IMR-90 (cell line): ENCODE data around the gene IL12RB2. TPM values are rescaled to one million over a fixed set of nuclear protein-coding genes. Genes with fewer than 3 reads are reported as not detected.

Experiments
- ATAC-seq: fragments of 200-7000 bp; cut with Tn5 transposase; 2 replicates; pipeline ENCODE4 v1.9.1; 2020; ENCODE audit warnings: low read depth, mild to moderate bottlenecking, moderate library complexity
- BruUV-seq: library from RNA; stranded (reverse); fragments of 400-500 nt; replicated peaks from 2 replicates; lab custom pipeline; 2021; lab: Mats Ljungman, UMichigan
- CTCF ChIA-PET: fragments of 300-600 bp; formaldehyde crosslinking; extraction: SDS; loops from one replicate; lab custom pipeline; 2021; ENCODE audit warnings: antibody characterized with exemption; lab: Yijun Ruan, JAX
- POLR2A ChIA-PET: fragments of 300-600 bp; sonication (Branson Sonifier 250); formaldehyde crosslinking; loops from one replicate; lab custom pipeline; 2022; ENCODE audit warnings: antibody characterized with exemption; ENCODE audit not compliant: unreplicated experiment; lab: Charles Lee
- DNase-seq: peaks from one replicate; pipeline ENCODE4 v3.0.0; 2013
- H2AFZ ChIP-seq: replicated peaks from 2 replicates; pipeline ENCODE3; 2013; ENCODE audit warnings: low read length, mild to moderate bottlenecking; ENCODE audit not compliant: poor library complexity
- H2AK5ac ChIP-seq: 2 replicates; pipeline ENCODE4 v1.6.1; 2013; ENCODE audit warnings: low read depth, low read length, inconsistent platforms
- H2AK9ac ChIP-seq: replicated peaks from 2 replicates; pipeline ENCODE3; 2013; ENCODE audit warnings: mild to moderate bottlenecking, low read depth, low read length, moderate library complexity; ENCODE audit not compliant: poor library complexity
- H2BK120ac ChIP-seq: 2 replicates; pipeline ENCODE4 v1.6.1; 2013; ENCODE audit warnings: low read depth, low read length, inconsistent platforms
- H2BK15ac ChIP-seq: 3 replicates; pipeline ENCODE4 v1.6.1; 2013; ENCODE audit warnings: low read depth, low read length, inconsistent platforms
- H2BK20ac ChIP-seq: 2 replicates; pipeline ENCODE4 v1.6.1; 2013; ENCODE audit warnings: low read depth, mild to moderate bottlenecking, inconsistent platforms, low read length, moderate library complexity
- H2BK5ac ChIP-seq: 2 replicates; pipeline ENCODE4 v1.6.1; 2013; ENCODE audit warnings: mild to moderate bottlenecking, low read depth, low read length, inconsistent platforms; ENCODE audit not compliant: poor library complexity, severe bottlenecking
- H3K14ac ChIP-seq: replicated peaks from 2 replicates; pipeline ENCODE4 v1.6.1; 2013; ENCODE audit warnings: low read depth, low read length, inconsistent platforms
- H3K18ac ChIP-seq: 2 replicates; pipeline ENCODE4 v1.6.1; 2013; ENCODE audit warnings: low read depth, low read length, control low read depth
- H3K23ac ChIP-seq: 2 replicates; pipeline ENCODE4 v1.6.1; 2013; ENCODE audit warnings: low read depth, low read length, inconsistent platforms
- H3K27ac ChIP-seq: 2 replicates; pipeline ENCODE4 v1.5.1; 2013; ENCODE audit warnings: mild to moderate bottlenecking, control low read depth, low read length; ENCODE audit not compliant: insufficient read depth
- H3K27me3 ChIP-seq: 2 replicates; pipeline ENCODE4 v1.6.1; 2013; ENCODE audit warnings: low read length; ENCODE audit not compliant: control insufficient read depth, insufficient read depth
- H3K36me3 ChIP-seq: 2 replicates; pipeline ENCODE4 v1.6.1; 2013; ENCODE audit warnings: low read length, mixed read lengths; ENCODE audit not compliant: control insufficient read depth, insufficient read depth
- H3K4ac ChIP-seq: 2 replicates; pipeline ENCODE4 v1.6.1; 2013; ENCODE audit warnings: low read depth, low read length, inconsistent platforms
- H3K4me1 ChIP-seq: 2 replicates; pipeline ENCODE4 v1.6.1; 2013; ENCODE audit warnings: low read length, mixed read lengths; ENCODE audit not compliant: control insufficient read depth, insufficient read depth
- H3K4me2 ChIP-seq: 2 replicates; pipeline ENCODE4 v1.6.1; 2013; ENCODE audit warnings: low read depth, mild to moderate bottlenecking, control low read depth, low read length, moderate library complexity
- H3K4me3 ChIP-seq: 2 replicates; pipeline ENCODE4 v1.5.1; 2013; ENCODE audit warnings: low read depth, mild to moderate bottlenecking, control low read depth, low read length, moderate library complexity; ENCODE audit not compliant: insufficient read depth
- H3K56ac ChIP-seq: 2 replicates; pipeline ENCODE4 v1.6.1; 2013; ENCODE audit warnings: low read length, inconsistent platforms; ENCODE audit not compliant: insufficient read depth; ENCODE audit errors: extremely low read depth
- H3K79me1 ChIP-seq, 2 experiments: 2 replicates each; pipeline ENCODE4 v1.6.1; 2013; ENCODE audit warnings: low read length in 2 of 2, inconsistent platforms in 1 of 2, low read depth in 1 of 2
- H3K9ac ChIP-seq: 2 replicates; pipeline ENCODE4 v1.6.1; 2013; ENCODE audit warnings: low read depth, low read length, control low read depth
- H3K9me1 ChIP-seq: 2 replicates; pipeline ENCODE4 v1.6.1; 2013; ENCODE audit warnings: low read length, inconsistent platforms; ENCODE audit not compliant: insufficient read depth
- H3K9me3 ChIP-seq: 2 replicates; pipeline ENCODE4 v1.6.1; 2013; ENCODE audit warnings: low read length; ENCODE audit not compliant: control insufficient read depth, insufficient read depth
- H4K20me1 ChIP-seq: 2 replicates; pipeline ENCODE4 v1.6.1; 2013; ENCODE audit warnings: low read length, inconsistent platforms; ENCODE audit not compliant: insufficient read depth
- H4K5ac ChIP-seq: 2 replicates; pipeline ENCODE4 v1.6.1; 2013; ENCODE audit warnings: mild to moderate bottlenecking, low read depth, low read length, control low read depth
- H4K8ac ChIP-seq, 2 experiments: 2 replicates each; pipeline ENCODE4 v1.6.1; 2013; ENCODE audit warnings: low read depth in 2 of 2, low read length in 2 of 2, control low read depth in 1 of 2, inconsistent platforms in 1 of 2
- H4K91ac ChIP-seq: 2 replicates; pipeline ENCODE4 v1.6.1; 2013; ENCODE audit warnings: low read depth, low read length, inconsistent platforms; ENCODE audit not compliant: insufficient read depth
- BHLHE40 ChIP-seq: fragments of 150-350 bp; IDR thresholded peaks from 2 replicates; pipeline ENCODE4 v1.6.1; 2016; ENCODE audit warnings: mild to moderate bottlenecking, low read depth, low read length
- CEBPB ChIP-seq: IDR thresholded peaks from 2 replicates; pipeline ENCODE4 v1.6.1; 2012; ENCODE audit warnings: low read depth, low read length, improper control_type of control experiment
- CHD1 ChIP-seq: IDR thresholded peaks from 2 replicates; pipeline ENCODE4 v1.6.1; 2012; ENCODE audit warnings: low read depth, low read length, improper control_type of control experiment
- CTCF ChIP-seq: conservative IDR thresholded peaks from 2 replicates; pipeline ENCODE4 v1.5.1; 2012; ENCODE audit warnings: mild to moderate bottlenecking, low read depth, low read length, improper control_type of control experiment
- ELK1 ChIP-seq: fragments of 150-350 bp; IDR thresholded peaks from 2 replicates; pipeline ENCODE4 v1.6.1; 2016; ENCODE audit warnings: low read depth, mild to moderate bottlenecking, low read length, moderate library complexity, borderline replicate concordance
- FOS ChIP-seq: fragments of 150-350 bp; IDR thresholded peaks from 2 replicates; pipeline ENCODE4 v1.6.1; 2016; ENCODE audit warnings: low read depth, low read length
- MAFK ChIP-seq: IDR thresholded peaks from 2 replicates; pipeline ENCODE4 v1.6.1; 2012; ENCODE audit warnings: low read depth, low read length, improper control_type of control experiment
- MAZ ChIP-seq: IDR thresholded peaks from 2 replicates; pipeline ENCODE4 v1.6.1; 2012; ENCODE audit warnings: low read depth, mild to moderate bottlenecking, low read length, improper control_type of control experiment, moderate library complexity, borderline replicate concordance
- MXI1 ChIP-seq: IDR thresholded peaks from 2 replicates; pipeline ENCODE4 v1.6.1; 2012; ENCODE audit warnings: low read depth, mild to moderate bottlenecking, low read length, moderate library complexity, borderline replicate concordance
- NFE2L2 ChIP-seq: fragments of 150-350 bp; IDR thresholded peaks from 2 replicates; pipeline ENCODE4 v1.6.1; 2016; ENCODE audit warnings: low read depth, mild to moderate bottlenecking, low read length
- POLR2A ChIP-seq: IDR thresholded peaks from 2 replicates; pipeline ENCODE4 v1.6.1; 2012; ENCODE audit warnings: mild to moderate bottlenecking, low read depth, low read length
- RAD21 ChIP-seq: IDR thresholded peaks from 2 replicates; pipeline ENCODE4 v1.6.1; 2012; ENCODE audit warnings: low read length, improper control_type of control experiment
- RCOR1 ChIP-seq: IDR thresholded peaks from 2 replicates; pipeline ENCODE4 v1.6.1; 2012; ENCODE audit warnings: mild to moderate bottlenecking, low read length, improper control_type of control experiment; ENCODE audit not compliant: insufficient replicate concordance
- RFX5 ChIP-seq: IDR thresholded peaks from 2 replicates; pipeline ENCODE4 v1.8.0; 2012; ENCODE audit warnings: low read depth, mild to moderate bottlenecking, low read length, moderate library complexity
- SMC3 ChIP-seq: fragments of 150-350 bp; IDR thresholded peaks from 2 replicates; pipeline ENCODE4 v1.6.1; 2016; ENCODE audit warnings: low read depth, mild to moderate bottlenecking, antibody characterized with exemption, low read length, moderate library complexity
- dilution Hi-C: fragments of 300-500 bp; cut with HindIII; formaldehyde crosslinking; loops from one replicate; pipeline ENCODE4 v1.14.3; 2018; ENCODE audit warnings: low sequenced_read_pairs; ENCODE audit not compliant: unreplicated experiment
- in situ Hi-C: fragments of 300-500 bp; cut with MboI; formaldehyde crosslinking; loops from 3 replicates; pipeline ENCODE4 v1.14.3; 2019; ENCODE audit warnings: low sequenced_read_pairs, inconsistent platforms, mixed read lengths
- intact Hi-C: fragments of 100-400 bp; cut with micrococcal nuclease; formaldehyde crosslinking; loops from 2 replicates; pipeline ENCODE4 v1.10.0; 2022
- polyA plus RNA-seq, 3 experiments: library from polyadenylated mRNA; depleted of rRNA; stranded (reverse); fragments of >200 nt; gene quantifications; 2 replicates each; pipeline ENCODE4 v1.2.3, GENCODE V29; 2012; ENCODE audit warnings: low replicate concordance in 1 of 3
- total RNA-seq: library from RNA; depleted of rRNA; stranded (reverse); fragments of >200 nt; gene quantifications from 2 replicates; pipeline ENCODE4 v1.2.3, GENCODE V29; 2012
- TF ChIP-seq, protein P1 (sequence below): fragments of 150-350 bp; IDR thresholded peaks from 2 replicates; pipeline ENCODE4 v1.6.1; 2017; ENCODE audit warnings: mild to moderate bottlenecking, antibody characterized with exemption, low read length, low read depth

Gene IL12RB2
- total and polyA plus RNA-seq, 2 of the 4 experiments (the other 2 are of a cell fraction), result not detected

DNA sequence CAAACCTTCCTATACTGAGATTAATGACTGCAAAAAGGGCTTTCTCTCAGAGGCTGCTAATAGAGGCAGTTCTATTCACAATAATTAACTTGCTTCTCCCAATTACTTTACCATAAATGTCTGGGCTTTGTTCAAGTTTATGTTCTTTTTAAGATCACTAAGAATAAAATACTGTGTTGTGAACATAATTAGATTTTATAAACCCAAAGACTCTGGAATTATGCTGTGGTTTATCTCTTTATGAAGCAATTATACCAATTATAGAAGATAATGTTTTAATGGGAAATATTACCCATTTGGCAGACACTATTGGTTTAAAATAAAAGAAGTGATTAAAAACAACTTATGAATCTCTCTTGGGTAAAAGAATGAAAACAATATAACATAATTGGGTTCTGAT, 43.5 kb upstream of the IL12RB2 start:
- no TSS peak for BruUV-seq
- no peak for ATAC-seq
- Histone ChIP-seq H2AK5ac (no peak overlapping the region), H2BK5ac (no peak overlapping the region), H4K91ac (no peak overlapping the region), H3K9me3 (no peaks in the 10 kb centered on the region), H2AFZ (no peak overlapping the region), H3K27ac (no peak overlapping the region), H2AK9ac (no peak overlapping the region), H3K56ac (no peak overlapping the region), H2BK120ac (no peak overlapping the region), H3K9me1 (no peaks in the 10 kb centered on the region), H3K9ac (no peak overlapping the region), H3K14ac (no peak overlapping the region), H3K36me3 (no peaks in the 10 kb centered on the region), H2BK20ac (no peak overlapping the region), H4K20me1 (no peaks in the 10 kb centered on the region), H3K4me1 (no peaks in the 10 kb centered on the region), H4K5ac (no peak overlapping the region), H4K8ac (no peak overlapping the region), H3K79me1 (no peaks in the 10 kb centered on the region), H3K4me2 (no peak overlapping the region), H3K27me3 (peaks cover 5% of the 10 kb centered on the region), H3K23ac (no peak overlapping the region), H3K4ac (no peak overlapping the region), H3K4me3 (no peak overlapping the region), H3K18ac (no peak overlapping the region), H2BK15ac (no peak overlapping the region)
- ChIA-PET CTCF (no interaction called here), POLR2A (no interaction called here)
- intact Hi-C loops (no loop called here), dilution Hi-C loops (no loop called here), in situ Hi-C loops (no loop called here)
- no peak for TF ChIP-seq RCOR1
- TF ChIP-seq, protein P1, sequence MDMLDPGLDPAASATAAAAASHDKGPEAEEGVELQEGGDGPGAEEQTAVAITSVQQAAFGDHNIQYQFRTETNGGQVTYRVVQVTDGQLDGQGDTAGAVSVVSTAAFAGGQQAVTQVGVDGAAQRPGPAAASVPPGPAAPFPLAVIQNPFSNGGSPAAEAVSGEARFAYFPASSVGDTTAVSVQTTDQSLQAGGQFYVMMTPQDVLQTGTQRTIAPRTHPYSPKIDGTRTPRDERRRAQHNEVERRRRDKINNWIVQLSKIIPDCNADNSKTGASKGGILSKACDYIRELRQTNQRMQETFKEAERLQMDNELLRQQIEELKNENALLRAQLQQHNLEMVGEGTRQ, result no peak
- no peak for TF ChIP-seq FOS
- no peak for TF ChIP-seq NFE2L2
- TF ChIP-seq RAD21, result no peak
- no peak for TF ChIP-seq CEBPB
- TF ChIP-seq MAZ, result no peak
- TF ChIP-seq POLR2A, result no peak
- TF ChIP-seq RFX5, result no peak
- no peak for TF ChIP-seq MAFK
- no peak for TF ChIP-seq CTCF
- no peak for TF ChIP-seq BHLHE40
- no peak for TF ChIP-seq SMC3
- no peak for TF ChIP-seq ELK1
- no peak for TF ChIP-seq MXI1
- no peak for TF ChIP-seq CHD1
- no peak for DNase-seq
